Measurements from ENCODE around the gene ARL15.

The ARL15 gene

DNA sequence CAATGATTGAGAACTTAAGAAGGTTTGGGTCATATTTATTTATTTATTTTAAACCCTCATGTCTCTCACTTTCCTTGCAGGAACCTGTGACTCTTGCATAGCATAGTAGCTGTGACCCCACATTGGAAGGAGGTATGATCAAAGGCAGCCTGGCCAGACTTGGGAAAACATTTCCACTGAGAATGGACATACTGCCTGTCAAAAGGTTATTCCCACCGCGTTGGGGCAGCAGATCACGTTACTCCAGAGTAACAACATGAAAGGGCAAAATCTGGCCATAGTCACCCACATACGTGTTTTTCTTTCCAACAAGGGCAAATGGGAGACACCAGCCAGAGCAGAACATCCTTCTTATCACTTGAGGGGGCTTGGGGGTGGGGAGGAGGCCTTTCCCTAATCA is 95.7 kb downstream of the ARL15 start:
- in situ Hi-C loops (cut with MboI; ENCODE audit: low sequenced_read_pairs) = no loop called here

DNA sequence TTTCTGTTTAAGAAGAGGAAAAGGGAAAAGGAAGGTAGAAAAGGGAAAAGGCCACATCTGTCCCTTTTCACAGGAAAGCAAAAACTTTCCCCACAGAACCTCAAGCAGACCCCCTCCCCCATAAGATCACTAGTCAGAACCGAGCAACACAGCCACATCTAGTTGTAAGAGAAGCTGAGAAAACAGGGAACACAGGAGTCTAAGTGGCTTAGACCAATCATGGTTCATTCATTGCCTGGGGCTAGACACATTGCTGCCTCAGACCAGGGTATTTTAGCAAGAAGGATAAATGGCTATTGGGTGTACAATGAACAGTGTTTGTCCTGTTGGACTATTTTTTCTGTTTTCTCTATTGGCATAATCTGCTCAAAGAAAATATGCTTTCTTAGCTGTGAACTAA is 98.0 kb downstream of the ARL15 start:
- in situ Hi-C loops (cut with MboI; ENCODE audit: low sequenced_read_pairs) = no loop called here

DNA sequence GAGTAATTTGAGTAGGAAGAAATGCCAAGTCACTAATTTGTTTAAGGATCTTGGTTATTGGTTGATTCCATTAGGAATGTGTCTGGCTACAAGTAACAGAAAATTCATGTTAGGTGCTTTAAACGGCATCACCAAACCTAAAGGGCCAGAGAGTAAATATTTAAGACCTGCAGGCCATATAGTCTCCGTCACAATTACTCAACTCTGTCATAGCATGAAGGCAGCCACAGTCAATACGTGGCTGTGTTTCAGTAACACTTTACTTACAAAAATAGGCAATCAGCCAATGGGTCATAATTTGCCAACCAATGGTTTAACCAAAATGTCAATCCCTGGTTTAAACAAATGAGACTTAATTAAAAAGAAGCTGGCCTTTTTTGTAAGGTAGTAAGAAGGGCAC is 98.5 kb downstream of the ARL15 start:
- in situ Hi-C loops (cut with MboI; ENCODE audit: low sequenced_read_pairs) = no loop called here

DNA sequence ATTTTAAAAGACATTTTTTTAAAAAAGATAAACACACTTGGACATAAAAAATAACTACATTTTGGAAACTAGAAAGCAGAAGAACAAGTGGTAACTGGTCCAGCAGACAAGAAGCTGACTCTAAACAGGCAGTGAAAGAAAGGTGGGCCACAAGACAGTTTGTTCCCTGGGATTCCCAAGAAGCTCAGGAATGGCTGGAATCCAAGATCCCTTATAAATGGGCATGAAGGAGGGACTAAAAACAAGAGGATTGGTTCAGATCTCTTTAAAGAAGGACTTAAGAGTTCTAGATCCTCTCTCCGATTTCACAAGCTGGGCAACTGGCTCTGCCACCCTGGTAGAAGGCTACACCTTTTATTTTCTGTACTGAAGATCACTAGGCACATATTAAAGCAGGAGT is 102.8 kb downstream of the ARL15 start:
- in situ Hi-C loops (cut with MboI; ENCODE audit: low sequenced_read_pairs) = no loop called here

DNA sequence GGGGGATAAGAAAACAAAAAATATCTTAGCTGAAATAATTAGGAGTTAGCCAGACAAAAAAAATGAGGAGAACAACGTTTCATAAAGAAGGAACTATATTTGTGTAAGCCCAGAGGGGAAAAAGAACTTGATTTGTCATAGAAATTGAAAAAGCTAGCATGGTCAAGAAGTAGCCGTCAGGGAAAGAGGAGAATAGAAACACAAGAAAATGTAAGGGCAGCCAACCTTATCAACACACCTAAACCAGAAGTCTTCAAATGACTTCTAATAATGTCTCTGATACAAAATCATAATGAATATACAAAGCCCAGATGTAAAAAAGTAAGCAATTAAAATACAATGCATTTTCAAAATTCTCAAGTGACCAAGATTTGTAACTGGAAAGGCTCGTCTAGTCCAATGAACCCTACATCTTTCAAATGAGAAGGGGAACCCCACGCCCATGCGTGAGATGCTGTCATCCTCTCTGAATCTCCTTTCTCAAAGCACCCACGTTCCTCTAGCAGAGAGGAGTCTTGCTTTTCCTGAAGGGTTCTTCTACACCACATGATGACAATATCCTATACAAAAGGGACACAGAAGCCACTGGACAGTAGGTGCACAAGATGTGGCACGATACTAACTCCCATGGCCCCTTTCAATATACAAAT is 103.7 kb downstream of the ARL15 start:
- in situ Hi-C loops (cut with MboI; ENCODE audit: low sequenced_read_pairs) = no loop called here

DNA sequence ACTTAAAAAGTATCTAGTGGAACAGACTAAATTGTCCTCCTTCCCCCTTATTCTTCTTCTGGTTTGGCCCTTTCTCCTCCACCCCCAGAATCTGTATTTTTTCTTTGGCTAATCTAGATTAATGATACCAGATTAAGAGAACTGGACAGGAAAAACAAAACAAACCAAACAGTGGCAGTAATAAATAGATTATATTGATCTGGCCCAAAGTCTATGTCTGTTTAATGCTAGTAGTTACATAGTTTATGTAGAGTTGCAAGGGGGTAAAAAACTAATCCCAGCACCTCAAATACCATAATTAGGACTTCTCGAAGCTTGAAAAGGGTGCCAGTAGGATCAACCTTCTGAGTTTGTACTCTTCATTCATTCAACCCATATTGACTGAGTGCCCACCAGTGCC is 104.5 kb downstream of the ARL15 start:
- in situ Hi-C loops (cut with MboI; ENCODE audit: low sequenced_read_pairs) = no loop called here

DNA sequence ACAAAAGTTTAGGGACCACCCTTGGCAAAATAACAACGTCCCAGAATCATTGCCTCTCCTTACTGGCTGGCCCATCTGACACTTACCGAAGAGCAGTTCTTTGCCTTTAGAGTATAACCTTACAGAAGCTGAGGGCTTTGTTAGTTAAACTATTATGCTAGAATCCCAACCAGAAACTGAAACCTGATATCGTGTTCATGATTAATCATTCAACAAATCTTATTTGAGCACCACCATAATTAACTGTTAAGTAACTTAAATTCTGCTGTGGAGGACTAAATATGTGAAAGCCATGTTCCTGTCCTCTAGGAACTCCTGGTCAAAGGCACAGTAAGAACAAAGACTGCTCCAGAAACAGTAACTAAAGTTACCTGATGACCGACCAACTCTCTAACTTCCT is 104.9 kb downstream of the ARL15 start:
- in situ Hi-C loops (cut with MboI; ENCODE audit: low sequenced_read_pairs) = no loop called here

DNA sequence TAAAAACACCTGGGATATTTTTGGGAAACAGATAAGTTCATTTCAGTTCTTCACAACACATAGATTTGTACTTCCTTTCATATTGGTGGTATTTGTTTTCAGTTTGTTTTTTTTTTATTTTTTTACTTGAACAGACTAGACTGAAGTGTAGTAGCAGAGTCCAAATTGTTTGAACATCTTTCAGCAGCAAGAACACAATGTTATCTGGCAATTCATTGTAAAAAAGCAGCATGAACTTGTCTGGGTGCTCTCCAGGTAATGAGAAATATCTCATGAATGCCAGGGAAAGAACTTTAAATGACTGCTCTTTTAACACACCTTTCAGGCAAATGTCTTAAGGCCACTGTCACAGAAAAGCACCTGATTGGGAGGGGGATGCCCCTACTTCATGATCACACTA is 113.4 kb downstream of the ARL15 start:
- in situ Hi-C loops (cut with MboI; ENCODE audit: low sequenced_read_pairs) = no loop called here

DNA sequence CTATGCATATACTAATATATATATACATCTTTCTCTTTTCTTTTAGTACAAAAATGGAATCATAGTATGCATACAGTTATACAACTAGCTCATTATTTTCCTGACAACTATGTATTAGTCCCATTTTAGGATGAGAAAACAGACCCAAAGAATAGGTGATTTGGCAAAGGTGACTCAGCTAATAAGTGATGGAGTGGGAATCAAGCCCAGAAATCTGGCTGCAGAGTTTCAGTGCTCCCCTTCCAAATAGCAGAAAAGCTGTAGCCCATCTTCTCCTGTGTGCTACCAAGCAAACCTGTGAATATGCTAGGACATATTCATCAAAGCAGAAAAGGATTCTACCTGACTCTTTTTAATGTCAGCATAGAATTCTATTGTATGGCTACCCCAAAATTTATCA is 114.7 kb downstream of the ARL15 start:
- in situ Hi-C loops (cut with MboI; ENCODE audit: low sequenced_read_pairs) = no loop called here

DNA sequence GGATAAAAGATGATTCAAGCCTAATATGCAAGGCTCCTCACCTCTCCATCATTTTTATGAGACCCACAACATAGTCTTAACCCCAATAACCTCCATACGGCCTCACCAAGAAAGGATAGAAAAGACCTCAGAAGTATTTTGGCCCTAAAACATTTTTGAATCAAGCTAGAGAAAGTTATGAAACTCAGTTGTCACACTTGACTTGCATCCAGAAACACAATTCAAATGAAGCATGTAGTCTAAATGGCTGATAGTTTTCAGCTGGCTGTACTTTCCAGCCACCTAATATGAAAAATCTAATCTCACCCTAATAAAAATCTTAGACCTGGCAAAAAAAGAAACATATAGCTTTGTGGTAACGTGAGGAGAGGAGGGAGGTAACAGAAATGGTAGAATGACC is 116.1 kb downstream of the ARL15 start:
- in situ Hi-C loops (cut with MboI; ENCODE audit: low sequenced_read_pairs) = no loop called here

DNA sequence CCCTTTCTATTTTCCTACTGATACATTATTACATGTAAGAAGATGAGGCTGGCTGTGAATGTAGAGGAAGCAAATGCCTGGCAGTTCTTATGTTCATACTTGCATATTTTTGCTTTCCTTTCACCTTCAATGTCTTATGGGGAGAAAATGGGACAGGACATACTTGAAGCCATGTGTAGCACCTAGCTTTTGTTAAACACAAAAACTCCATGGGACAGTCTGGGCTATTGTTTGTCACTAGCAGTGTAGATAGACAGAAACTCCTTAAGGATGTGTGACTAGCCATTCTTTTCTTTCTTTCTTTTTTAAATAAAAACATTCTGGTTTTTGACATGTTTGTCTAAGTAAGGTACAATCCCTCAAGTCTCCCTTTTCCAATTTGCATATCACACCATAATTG is 122.7 kb downstream of the ARL15 start:
- in situ Hi-C loops (cut with MboI; ENCODE audit: low sequenced_read_pairs) = no loop called here

DNA sequence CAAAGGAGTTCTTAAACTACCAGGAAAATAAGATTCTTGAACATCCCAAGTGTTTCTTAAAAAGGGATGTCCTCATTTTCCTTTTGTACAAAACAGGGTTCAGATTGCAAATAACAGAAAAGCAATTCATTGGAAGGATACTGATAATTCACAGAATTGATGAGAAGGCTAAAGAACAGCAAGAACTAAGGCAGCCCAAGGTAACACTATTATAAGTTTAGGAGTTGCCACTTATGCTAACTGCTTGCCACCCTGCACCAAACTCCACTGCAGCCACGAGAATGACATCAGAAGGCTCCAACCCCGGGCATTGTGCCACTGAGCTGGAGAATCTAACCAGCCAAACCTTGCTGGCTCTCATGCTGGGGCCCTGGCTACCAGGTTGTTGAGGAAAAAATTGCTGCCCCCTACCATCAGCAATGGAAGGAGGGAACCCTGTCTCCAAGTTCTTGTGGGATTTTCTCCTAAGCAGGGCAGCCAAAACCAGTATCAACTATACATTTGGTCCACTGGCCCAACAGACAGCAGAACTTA is 123.4 kb downstream of the ARL15 start:
- in situ Hi-C loops (cut with MboI; ENCODE audit: low sequenced_read_pairs) = no loop called here

DNA sequence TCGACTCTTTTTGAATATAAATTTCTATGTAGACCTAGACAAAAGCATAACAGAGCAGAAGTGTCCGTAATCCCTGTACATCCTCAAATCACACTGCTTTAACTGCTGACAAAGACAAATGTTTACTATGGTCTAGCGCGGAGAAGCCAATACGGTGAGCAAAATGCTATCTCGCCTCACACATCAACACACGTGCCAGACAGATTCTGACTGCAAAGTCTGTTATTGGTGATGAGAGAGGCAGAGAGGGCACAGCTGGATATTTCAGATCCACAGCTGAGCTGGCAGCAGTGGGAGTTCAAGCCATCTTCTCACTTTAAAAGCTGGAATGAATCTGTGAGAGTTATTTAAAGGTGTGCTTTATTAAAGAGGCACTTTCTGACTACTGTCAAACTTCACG is 124.3 kb downstream of the ARL15 start:
- in situ Hi-C loops (cut with MboI; ENCODE audit: low sequenced_read_pairs) = no loop called here

DNA sequence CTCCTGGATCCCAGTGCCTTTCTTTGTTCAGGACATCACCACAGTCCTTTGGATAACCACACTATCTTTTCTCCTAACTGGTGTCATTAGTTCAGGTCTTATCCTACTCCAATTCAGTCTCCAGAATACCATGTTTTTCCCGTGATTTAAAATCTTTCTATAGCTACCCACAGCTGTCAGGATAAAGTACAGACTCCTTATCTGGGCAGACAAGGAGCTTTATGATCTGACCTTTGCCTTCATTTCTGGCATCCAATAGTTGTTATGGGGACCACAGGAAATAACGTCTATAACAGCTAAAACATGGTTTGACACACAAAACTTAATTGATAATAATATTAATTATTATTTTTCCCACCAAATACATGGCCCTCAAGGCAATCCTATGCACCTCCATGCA is 125.6 kb downstream of the ARL15 start:
- in situ Hi-C loops (cut with MboI; ENCODE audit: low sequenced_read_pairs) = no loop called here

DNA sequence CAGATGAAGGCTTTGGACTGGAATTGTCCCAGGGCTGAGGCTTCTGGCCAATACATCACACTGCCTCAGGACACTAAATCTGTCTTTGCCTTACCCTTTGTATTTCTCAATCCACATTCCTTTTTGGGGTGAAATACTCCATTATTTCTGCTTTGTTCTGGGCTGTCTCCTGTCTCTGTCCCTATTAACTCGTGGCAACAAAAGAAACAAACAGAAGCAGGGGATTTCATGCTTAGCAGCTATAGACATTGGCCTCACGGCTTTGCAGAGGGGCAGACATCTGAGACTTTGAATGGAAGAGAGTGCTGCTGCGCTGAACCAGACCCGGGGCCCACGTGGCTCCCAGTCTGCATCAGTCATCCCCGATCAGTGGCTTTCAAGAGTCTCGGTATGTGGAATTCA is 129.7 kb downstream of the ARL15 start:
- in situ Hi-C loops (cut with MboI; ENCODE audit: low sequenced_read_pairs) = no loop called here

DNA sequence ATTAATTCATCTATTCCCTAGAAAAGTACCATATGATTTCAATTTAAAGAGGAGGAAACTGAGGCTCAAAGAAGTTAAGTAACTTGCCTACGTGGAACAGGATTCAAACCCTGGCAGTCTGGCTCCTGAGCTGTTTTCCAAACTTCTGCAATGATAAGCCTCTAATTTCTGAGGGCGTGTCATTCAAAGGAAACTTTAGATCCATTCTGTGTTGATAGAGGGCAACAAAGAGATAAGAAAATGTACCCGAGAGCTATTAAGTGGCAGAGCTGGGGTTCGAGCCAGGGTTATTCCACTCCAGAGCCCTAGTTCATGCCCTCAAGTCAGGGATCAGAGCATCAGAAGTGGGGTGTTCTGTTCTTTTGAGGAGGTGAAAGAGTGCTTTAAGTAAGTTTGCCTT is 131.4 kb downstream of the ARL15 start:
- in situ Hi-C loops (cut with MboI; ENCODE audit: low sequenced_read_pairs) = no loop called here

DNA sequence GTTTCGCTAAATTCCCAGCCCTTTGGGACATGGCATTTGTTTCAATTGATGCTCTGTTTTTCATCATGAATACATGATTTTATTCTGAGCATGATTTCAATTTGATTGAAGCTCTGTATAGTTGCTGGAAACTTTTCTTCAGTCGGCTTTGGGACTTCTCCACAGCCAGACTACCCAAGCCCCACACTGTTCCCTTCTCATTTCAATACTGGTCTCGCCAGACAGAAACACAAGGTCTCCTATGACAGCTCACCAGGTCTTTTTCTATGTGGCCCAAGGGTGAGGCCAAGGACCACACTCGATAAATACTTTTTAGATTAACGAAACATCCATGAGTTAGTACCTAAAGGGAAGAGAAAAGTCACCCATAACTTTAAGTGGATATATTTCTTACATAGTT is 132.2 kb downstream of the ARL15 start:
- in situ Hi-C loops (cut with MboI; ENCODE audit: low sequenced_read_pairs) = no loop called here

DNA sequence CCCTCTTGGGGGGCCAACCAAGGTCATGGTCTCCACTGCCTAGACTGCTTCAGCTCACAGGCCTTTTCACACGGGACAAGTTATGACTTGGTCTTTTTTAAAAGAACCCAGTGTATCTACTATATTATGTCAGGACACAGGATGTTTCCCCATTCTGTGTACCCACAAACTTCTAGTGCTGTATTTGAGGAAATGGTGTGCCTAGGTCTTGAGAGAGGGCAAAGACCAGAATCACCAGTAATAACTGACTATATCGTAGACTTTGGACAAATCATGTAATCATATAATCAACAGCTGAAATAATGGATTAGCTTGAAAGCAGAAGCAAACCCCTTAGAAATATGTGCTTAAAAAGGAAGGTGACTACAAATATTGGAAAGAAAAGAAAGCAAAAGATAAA is 133.3 kb downstream of the ARL15 start:
- in situ Hi-C loops (cut with MboI; ENCODE audit: low sequenced_read_pairs) = no loop called here

DNA sequence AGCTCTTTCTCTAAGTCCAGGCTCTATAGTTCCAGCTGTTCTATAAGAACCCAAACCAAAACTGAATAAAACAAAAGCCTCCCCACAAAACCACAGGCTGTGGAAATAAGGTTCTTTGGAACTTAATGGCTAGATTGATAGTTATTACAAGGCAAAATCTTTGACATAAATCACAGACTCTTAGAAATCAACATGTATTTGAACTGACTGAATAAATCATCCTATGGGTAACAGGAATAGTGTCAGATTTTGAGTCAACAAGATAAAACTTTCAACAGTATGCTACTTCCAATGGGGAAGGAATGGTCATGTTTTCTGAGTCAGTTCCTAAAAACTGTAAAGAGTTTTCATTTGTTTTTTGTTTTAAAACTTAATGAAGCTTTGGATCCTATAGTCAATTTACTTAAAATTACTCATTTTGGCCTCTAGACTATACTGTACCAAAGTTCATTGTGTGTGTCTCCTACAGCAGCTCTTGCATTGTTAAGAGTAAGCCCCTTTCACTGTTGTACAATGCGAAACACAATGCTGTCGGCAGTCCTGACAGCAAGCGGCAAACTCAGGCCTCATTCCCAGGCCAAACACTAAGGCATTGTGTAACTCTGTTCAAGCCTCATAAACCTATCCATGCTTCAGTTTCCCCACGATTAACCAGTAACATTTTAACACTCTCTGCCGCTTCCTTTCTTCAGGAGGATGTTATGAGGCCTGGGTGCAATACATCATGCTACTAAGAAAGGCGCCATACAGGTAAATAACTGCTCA is 134.1 kb downstream of the ARL15 start:
- in situ Hi-C loops (cut with MboI; ENCODE audit: low sequenced_read_pairs) = no loop called here

DNA sequence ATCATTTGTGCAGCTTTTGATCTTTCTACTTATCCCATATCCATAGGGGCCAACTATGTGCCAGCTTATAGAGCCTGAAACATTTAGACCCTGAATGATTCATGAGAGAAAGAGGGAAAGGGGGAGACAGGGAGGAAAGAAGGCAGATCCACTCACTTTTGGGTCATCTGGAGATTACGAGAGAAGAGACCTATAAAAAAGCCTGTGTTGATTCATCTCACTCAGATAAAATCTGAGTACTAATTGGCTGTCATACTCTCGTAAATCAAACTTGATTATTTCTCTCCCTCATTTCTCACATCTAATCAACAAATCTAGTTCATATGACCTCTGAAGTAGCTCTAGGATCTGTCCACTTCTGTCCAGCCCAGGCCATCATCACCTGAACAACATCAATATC is 137.1 kb downstream of the ARL15 start:
- in situ Hi-C loops (cut with MboI; ENCODE audit: low sequenced_read_pairs) = no loop called here

DNA sequence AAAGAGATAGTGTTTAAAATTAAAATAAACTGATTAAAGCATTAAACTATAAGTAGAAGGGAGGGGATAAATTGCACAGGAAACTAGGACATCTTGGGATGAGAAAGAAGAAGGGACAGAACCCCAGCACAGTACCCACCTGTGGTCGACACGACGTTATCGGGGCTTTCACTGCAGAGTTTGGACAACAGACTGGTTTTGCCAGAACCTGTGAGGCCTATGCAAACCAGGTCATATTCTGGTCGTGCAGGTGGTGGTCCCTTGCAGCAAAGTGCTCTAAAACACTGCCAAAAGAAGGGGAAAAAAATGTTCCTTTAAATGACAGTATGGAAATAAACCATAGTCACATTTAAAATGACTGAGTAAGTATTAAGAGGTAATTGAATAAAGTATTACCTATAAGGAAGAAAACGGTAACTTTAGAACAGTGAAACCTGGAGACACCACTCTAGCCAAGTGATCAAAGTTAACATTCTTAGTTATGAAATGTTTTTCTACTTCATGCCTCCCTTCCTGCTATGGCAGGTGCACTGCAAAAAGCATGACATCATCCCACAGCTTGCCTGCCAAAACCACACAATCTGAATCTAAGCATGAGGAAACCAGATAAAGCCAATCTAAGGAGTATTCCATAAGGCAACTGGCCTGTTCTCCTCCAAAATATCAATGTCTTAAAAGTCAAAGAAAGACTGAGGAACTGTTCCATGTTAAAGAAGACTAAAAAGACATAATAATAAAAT is 138.6 kb downstream of the ARL15 start:
- in situ Hi-C loops (cut with MboI; ENCODE audit: low sequenced_read_pairs) = no loop called here

DNA sequence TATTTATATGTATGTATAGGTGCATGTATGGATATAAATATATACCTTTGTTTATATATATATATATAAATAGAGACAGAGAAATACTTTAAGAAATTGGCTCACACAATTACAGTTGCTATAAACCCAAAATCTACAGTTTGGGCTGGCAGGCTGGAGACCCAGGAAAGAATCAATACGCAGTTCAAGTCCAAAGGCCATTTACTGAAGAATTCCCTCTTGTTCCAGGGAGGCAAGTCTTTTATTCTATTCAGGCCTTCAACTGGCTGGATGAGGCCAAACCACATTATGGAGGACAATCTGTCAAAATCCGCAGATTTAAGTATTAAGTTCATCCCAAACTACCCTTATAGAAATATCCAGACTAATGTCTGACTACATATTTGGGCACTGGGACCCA is 144.7 kb downstream of the ARL15 start:
- in situ Hi-C loops (cut with MboI; ENCODE audit: low sequenced_read_pairs) = no loop called here

Measured in hTERT RPE-1 (cell line).